Activated T-helper 1 cell treated with Interleukin-2 at 50 U/mL for 16 hours (primary cell): Measurements from ENCODE around the gene EPHB4.
"Not testable (repeated sequence)": the region's sequence is repeated elsewhere in the genome, so short reads cannot be mapped to it uniquely, and the experiment has no call there.

Experiments
- DNase-seq: peaks from one replicate; pipeline ENCODE4 v3.0.0-alpha.2; 2020; ENCODE audit warnings: low read depth

EPHB4 gene

GRCh38 chr7:100819586-100819985 is 7.7 kb downstream of the EPHB4 start:
- no peak for DNase-seq

DNA sequence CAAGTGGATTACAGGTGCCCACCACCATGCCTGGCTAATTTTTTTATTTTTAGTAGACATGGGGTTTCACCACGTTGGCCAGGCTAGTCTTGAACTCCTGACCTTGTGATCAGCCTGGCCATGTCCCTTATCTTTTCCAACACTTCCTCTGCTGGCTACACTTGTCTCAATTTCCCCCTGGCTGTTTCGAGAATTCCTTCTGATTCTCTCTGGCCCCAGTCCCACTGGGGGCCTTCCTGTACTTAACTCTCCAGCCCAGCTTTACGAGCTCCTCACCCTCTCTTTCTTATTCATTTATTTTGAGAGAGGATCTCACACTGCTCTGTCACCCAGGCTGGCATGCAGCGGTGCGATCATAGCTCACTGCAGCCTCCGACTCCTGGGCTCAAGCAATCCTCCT is 8.5 kb downstream of the EPHB4 start:
- DNase-seq: no peak

GRCh38 chr7:100818366-100818765 is 9.0 kb downstream of the EPHB4 start:
- DNase-seq: no peak

DNA sequence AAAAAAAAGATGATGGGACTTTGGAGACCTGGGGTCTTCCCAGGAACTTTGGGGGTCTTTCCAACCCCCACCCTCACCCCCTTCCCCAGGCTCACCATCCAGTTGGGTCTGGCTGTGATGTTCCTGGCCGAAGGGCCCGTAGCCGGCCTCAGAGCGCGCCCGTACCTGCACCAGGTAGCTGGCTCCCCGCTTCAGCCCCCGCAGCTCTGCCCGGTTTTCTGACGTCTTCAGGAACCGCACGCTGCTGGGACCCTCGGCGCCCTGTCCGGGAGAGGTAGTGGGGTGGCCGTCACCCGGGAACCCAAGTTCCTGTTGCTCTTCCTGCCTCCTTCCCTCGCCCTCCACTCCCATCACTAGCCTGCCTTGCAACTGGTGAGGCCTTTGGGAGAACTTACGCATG is 10.2 kb downstream of the EPHB4 start:
- DNase-seq: no peak

DNA sequence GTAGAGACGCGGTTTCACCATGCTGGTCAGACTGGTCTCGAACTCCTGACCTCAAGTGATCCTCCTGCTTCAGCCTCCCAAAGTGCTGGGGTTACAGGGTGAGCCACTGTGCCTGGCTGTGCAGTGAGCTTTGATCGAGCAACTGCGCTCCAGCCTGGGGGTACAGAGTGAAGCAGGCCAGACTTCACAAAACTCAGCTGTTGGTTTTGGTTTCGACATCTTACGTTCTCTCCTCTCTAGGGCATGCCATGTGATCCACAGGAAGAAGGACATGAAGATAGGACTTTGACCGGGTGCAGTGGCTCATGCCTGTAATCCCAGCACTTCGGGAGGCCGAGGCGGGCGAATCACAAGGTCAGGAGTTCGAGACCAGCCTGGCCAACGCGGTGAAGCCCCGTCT is 10.8 kb downstream of the EPHB4 start:
- DNase-seq: not testable (repeated sequence)

DNA sequence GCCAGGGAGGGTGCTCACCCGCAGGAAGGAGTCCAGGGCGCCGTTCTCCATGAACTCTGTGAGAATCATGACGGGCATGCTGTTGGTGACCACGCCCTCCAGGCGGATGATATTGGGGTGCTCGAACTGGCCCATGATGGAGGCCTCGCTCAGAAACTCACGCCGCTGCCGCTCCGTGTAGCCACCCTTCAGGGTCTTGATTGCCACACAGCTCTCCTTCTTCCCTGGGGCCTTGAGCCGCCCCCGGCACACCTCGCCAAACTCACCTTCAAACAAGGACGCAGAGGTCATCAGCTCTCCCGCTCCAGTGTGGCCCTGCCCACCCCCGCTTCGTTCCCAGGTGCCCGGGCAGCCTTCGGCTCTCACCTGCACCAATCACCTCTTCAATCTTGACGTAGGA is 14.6 kb downstream of the EPHB4 start:
- no peak for DNase-seq

- DNase-seq: no peak
These were observed 15.8 kb downstream of the EPHB4 start for GRCh38 chr7:100811480-100811879.

DNA sequence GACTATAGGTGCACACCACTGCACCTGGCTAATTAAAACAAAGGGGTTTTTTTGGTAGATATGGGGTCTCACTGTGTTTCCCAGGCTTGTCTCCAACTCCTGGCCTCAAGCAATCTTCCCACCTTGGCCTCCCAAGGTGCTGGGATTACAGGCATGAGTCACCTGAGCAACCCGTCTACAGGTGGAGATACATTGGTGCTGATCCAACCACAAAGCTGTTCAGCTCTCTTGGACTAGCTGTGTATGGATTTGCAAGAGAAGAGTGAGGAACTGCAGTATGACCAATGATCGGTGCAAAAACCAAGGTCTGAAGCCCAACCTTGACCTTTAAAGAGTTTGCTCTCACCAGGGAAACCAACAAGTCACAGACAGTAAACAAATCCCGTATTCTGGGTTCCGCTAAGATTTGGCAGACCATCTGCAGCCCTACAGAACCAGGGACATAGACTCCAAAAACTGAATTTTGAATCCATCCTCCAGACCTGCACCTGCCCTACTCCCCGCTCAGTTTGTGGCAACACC is 18.9 kb downstream of the EPHB4 start:
- DNase-seq: no peak

GRCh38 chr7:100806883-100807282 is 20.4 kb downstream of the EPHB4 start:
- DNase-seq: not testable (repeated sequence)

GRCh38 chr7:100806276-100806675 is 21.0 kb downstream of the EPHB4 start:
- no peak for DNase-seq

GRCh38 chr7:100804681-100805431 is 22.5 kb downstream of the EPHB4 start:
- no peak for DNase-seq

GRCh38 chr7:100803398-100804161 is 23.7 kb downstream of the EPHB4 start:
- DNase-seq: no peak

- DNase-seq: no peak
These were observed 24.4 kb downstream of the EPHB4 start for GRCh38 chr7:100802951-100803350.

GRCh38 chr7:100801833-100802568 is 25.3 kb downstream of the EPHB4 start:
- DNase-seq: no peak

- DNase-seq: no peak
These were observed 28.1 kb downstream of the EPHB4 start for GRCh38 chr7:100799037-100799896.

GRCh38 chr7:100794741-100795140 is 32.6 kb downstream of the EPHB4 start:
- no peak for DNase-seq

DNA sequence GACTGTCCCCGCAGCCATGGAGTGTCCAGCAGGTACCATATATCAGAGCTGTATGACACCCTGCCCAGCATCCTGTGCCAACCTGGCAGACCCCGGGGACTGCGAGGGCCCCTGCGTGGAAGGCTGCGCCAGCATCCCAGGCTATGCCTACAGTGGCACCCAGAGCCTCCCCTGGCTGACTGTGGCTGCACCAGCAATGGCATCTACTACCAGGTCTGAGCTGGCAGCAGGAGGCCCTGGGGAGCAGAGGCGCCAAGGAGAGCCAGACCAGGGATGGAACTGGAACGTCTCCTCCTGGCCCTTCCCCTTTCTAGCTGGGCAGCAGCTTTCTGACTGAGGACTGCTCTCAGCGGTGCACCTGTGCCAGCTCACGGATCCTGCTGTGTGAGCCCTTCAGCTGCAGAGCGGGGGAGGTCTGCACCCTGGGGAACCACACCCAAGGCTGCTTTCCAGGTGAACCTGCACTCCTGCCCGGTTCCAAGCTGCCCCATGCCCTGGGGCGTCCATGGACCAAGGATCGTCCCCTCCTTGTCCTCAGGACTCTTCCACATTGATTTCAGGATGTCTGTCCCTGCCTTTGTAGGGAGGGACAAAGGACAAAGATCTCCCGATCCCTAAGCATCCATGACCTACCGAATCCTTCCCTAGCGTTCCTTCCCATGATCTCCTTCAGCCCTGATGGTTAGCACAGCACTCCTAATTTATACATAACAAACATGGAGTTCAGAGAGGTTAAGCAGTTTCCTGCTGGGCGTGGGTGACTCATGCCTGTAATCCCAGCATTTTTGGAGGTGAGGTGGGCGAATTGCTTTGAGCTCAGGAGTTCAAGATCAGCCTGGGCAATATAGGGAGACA is 33.3 kb downstream of the EPHB4 start:
- DNase-seq: no peak

- DNase-seq: no peak
These were observed 35.2 kb downstream of the EPHB4 start for GRCh38 chr7:100791881-100792666.

DNA sequence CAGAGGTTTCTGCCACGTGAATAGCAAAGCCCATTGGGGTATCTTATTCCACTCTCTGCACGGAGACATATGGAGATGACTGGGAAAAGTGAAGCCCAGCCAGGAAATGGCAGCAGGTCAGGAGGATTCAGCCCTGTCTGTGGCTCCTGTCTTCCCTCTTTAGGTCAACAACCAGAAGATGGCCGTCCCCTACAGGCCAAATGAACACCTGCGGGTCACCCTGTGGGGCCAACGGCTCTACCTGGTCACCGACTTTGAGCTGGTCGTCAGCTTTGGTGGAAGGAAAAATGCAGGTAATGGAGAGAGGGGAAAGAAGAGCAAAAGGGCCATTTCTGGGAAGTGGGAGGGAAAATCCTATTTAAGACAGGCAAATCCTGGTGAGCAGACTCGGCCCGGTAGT is 38.3 kb downstream of the EPHB4 start:
- DNase-seq: no peak

DNA sequence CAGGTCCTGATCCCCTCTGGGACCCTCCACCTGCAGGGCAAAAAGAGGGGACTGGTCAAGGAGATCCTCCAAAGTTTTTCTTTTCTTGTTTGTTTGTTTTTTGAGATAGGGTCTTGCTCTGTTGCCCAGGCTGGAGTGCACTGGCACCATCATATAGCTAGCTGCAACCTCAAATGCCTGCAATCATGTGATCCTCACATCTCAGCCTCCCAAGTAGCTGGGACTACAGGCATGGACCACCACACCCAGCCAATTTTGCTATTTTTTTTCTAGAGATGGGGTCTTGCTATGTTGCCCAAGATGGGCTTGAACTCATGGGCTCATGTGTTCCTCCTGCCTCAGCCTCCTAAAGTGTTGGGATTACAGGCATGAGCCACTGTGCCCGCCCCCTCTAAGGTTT is 41.0 kb downstream of the EPHB4 start:
- DNase-seq: no peak
